Suppressor macrophage treated with lipopolysaccharide for 4 hours (primary cell): ENCODE data around the gene NDUFA11.
A peak's percentile ranks its signal among the peaks of the same experiment; 100 is the strongest.

Experiments used
- DNase-seq: peaks from one replicate; pipeline ENCODE4 v3.0.0-alpha.2; 2020

Gene NDUFA11

GRCh38 chr19:5932146-5932545 lies 28.6 kb upstream of the NDUFA11 start:
- no peak for DNase-seq

- no peak for DNase-seq
These were observed 27.7 kb upstream of the NDUFA11 start for GRCh38 chr19:5931251-5931650.

- DNase-seq = no peak
These were observed 26.0 kb upstream of the NDUFA11 start for GRCh38 chr19:5929625-5930024.

GRCh38 chr19:5929179-5929578 lies 25.6 kb upstream of the NDUFA11 start:
- no peak for DNase-seq

- no peak for DNase-seq
These were observed 23.8 kb upstream of the NDUFA11 start for GRCh38 chr19:5927441-5927821.

GRCh38 chr19:5926641-5927440 lies 23.3 kb upstream of the NDUFA11 start:
- DNase-seq = no peak

GRCh38 chr19:5925830-5926427 lies 22.3 kb upstream of the NDUFA11 start:
- no peak for DNase-seq

- DNase-seq = no peak
These were observed 19.8 kb upstream of the NDUFA11 start for GRCh38 chr19:5923356-5923755.

- DNase-seq = no peak
These were observed 18.6 kb upstream of the NDUFA11 start for GRCh38 chr19:5922161-5922545.

GRCh38 chr19:5921516-5922160 lies 18.0 kb upstream of the NDUFA11 start:
- DNase-seq = no peak

GRCh38 chr19:5918463-5919079 lies 15.0 kb upstream of the NDUFA11 start:
- no peak for DNase-seq

GRCh38 chr19:5917431-5918107 lies 14.0 kb upstream of the NDUFA11 start:
- no peak for DNase-seq

- no peak for DNase-seq
These were observed 12.7 kb upstream of the NDUFA11 start for GRCh38 chr19:5916181-5916708.

- DNase-seq = no peak
These were observed 12.2 kb upstream of the NDUFA11 start for GRCh38 chr19:5915782-5916165.

- DNase-seq = no peak
These were observed 11.6 kb upstream of the NDUFA11 start for GRCh38 chr19:5914946-5915781.

GRCh38 chr19:5914358-5914774 lies 10.8 kb upstream of the NDUFA11 start:
- DNase-seq = no peak

- no peak for DNase-seq
These were observed 10.3 kb upstream of the NDUFA11 start, which contains the start of gene CAPS for GRCh38 chr19:5913739-5914357. TSS of gene CAPS (plus strand) at chr19:5914254. CDS start at chr19:5914407, 153 bp downstream.

- DNase-seq = no peak
These were observed 7.8 kb upstream of the NDUFA11 start for GRCh38 chr19:5911366-5911765.

- DNase-seq = no peak
These were observed 7.0 kb upstream of the NDUFA11 start for GRCh38 chr19:5910638-5910907.

GRCh38 chr19:5908773-5909442 lies 5.3 kb upstream of the NDUFA11 start:
- DNase-seq = no peak

GRCh38 chr19:5907241-5907640 lies 3.7 kb upstream of the NDUFA11 start:
- DNase-seq = peak; percentile 75
